HG03025 (cell line): ENCODE data around the gene GNB1.
"Not testable (repeated sequence)": the region's sequence is repeated elsewhere in the genome, so short reads cannot be mapped to it uniquely, and the experiment has no call there.

Experiments
- ATAC-seq: cut with Tn5 transposase; IDR thresholded peaks from one replicate; pipeline ENCODE4 v1.9.1; 2021; ENCODE audit warnings: mild to moderate bottlenecking, moderate library complexity; ENCODE audit not compliant: unreplicated experiment, low FRiP score

Gene GNB1

DNA sequence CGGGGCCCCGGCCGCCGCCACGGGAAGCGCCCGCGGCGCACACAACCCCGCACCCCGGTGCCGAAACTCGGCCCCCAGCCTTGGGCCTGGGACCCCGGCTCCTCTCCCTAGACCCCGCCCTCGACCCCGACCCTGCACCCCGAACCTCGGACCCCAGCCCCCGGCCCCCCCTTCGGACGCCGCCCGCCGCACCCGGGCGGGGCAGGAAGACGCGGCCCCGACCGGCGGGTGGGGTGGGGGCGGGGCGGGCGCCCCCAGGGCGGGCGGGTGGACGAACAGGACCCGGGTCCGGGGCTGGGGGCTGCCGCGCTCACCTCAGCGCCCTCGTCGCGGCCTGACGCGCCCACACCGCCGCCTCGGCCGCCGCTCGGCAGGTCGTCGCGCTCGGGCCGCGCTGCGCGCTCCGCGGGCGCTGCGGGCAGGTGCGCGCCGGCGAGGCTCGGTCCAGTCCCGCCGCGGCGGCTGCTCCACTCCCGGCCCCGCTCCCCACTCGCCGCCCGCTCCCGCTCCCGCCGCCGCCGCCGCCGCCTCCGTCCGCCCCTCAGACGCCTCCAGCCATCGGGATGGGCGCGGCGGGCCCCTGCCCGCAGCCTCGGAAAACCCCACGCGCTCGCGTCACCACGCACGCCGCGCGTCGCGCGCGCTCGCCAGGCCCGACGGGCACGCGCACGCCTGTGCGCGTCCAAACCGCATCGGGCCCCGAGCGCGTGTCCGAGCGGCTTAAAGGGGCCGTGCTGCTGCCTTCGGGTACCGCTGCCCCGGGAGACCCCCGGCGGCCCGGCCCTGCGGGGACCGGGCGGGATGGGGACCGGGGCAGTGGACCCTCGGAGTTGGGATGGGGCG lies at the start of gene GNB1:
TSS of gene GNB1 (minus strand) at position 582 of the 843 bp plus-strand sequence. CDS start 65,634 bp downstream, outside the sequence.
- peak; percentile 59 for ATAC-seq

GRCh38 chr1:1940123-1940425 lies 49.2 kb upstream of the GNB1 start:
- ATAC-seq = no peak

- no peak for ATAC-seq
These were observed 48.6 kb upstream of the GNB1 start for GRCh38 chr1:1939296-1940122.

DNA sequence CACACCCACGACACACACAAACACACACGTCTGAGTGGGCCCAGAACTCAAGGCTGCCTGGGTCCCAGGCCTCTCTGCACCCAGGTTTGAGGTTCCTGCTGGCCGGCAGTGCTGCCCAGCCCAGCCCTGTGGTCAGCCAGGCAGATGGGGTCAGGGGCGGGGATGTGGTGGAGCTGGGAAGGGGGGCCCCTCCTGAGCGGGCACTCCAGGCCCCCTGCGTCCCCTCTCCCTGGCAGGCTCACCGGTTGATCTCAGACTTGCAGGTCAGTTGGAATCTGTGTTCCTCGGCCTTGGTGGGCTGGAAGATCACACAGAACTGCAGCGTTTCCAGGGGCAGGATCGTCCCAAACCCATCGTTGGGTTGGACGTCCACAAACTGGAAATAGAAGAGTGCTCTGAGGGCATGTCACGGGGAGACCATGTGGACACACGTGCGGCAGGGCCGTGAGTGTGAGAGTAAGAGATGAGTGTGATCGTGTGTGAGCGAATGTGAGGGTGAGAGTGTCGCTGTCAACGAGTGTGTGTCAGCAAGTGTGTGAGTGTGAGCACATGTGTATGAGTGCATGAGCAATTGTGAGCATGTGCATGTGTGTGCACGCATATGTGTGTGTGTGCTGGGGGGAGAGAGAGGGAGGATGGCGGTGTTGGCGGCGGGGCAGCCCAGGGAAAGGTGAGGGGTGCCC lies 47.9 kb upstream of the GNB1 start:
- no peak for ATAC-seq

GRCh38 chr1:1938276-1938573 lies 47.3 kb upstream of the GNB1 start:
- ATAC-seq = no peak

- ATAC-seq = no peak
These were observed 46.8 kb upstream of the GNB1 start for GRCh38 chr1:1937549-1938275.

GRCh38 chr1:1937061-1937460 lies 46.2 kb upstream of the GNB1 start:
- no peak for ATAC-seq

- not testable (repeated sequence) for ATAC-seq
These were observed 44.0 kb upstream of the GNB1 start for GRCh38 chr1:1934848-1935247.

DNA sequence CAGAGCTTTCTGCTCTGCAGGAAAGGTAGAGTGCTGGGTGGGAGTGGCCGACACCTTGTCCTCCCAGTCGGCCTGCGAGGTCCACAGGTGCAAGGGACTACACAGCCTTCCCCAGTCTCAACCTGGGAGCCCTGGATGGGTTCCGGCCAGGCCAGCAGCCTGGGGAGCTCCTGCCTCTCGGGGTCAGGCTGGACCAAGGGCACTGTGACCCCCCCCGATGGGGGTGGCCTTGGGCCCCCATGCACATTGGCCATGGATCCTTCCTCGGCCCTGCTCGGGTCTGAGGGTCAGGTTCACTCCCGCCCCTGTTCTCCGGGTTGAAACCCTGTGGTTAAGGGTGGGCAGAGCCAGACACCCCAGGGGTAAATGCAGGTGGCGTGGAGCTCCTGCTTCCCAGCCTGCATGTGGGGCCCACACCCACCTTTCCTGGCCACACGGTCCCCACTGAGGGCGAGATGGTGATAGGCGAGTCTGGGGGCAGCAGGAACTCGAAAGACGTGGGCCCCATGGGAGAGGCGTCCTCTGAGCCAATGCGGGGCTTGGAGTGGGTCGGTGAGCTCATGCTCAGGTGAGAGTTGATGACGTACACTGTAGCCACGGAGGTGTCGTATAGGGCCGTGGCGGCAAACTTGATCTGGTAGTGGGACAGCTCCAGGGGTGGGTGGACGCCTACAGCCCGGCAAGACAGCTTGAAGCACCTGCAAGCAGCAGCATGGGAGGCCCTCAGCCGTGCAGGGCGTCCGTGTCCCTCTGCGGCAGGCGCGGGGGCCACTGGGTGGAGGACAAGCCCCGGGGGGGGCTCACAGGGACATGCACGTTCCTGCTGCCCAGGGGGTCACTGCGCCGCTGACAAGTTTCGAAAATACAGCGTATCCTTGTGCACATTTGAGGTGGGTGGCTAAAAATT lies 39.0 kb upstream of the GNB1 start:
- ATAC-seq = no peak

DNA sequence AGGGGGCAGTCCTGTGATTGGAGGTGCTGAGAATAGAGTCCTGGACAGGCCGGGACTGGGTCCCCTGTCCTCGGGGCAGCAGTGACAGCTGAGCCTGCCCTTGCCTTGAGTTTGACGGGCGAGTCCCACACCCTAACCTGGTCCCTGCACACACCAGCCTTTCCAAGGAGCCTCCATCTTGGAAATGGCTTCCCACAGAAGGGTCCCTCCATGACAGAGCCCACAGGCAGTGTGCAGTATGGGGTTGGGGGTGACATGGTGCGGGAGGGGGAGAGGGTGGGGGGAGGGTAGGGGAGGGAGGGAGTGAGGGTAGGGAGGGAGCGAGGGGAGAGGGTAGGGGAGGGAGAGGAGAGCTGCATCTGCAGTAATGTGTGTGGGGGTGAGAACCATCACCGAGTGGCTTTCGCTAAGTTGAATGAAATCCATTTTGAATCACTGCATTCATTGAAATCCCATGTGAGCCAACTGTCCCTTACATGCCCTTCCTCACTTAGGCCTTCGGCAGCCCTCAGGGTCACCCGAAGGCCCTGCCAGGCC lies 38.3 kb upstream of the GNB1 start:
- no peak for ATAC-seq

DNA sequence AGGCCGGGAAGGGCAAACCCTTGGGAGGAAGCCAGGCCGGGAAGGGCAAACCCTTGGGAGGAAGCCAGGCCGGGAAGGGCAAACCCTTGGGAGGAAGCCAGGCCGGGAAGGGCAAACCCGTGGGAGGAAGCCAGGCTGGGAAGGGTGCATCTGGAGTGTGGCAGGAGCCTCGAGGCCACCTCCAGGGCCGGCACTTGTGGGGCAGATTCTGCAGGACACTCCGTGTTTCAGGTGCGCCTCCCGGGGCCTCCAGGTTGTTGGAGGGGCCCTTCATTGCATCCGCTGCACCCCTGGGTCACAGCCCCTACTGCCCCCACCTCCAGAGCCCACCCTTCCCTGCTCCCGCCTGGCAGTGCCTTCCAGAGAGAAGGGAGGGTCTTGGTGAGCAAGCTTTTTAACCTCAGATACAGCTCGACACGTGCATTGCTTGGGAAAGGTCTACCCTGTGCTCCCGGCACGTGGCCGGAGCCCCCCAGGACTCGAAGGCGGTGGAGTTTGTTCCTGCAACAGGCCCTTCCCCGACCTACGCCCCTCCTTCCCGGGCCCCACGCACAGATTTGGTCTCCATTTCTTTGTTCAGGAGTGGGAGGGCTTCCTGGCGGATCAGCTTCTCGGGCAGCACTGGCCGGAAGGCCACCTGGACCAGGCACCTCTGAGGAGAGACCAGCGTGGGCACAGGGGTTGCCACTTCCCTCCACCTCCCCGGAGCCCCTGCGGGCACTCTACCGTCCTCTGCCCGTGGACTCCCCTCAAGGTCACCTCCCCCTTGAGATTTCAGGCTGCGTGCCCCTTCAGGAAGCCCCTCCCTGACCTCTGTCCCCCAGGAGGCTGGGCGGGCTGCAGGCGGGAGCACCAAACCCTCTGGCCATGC lies 37.6 kb upstream of the GNB1 start:
- no peak for ATAC-seq

GRCh38 chr1:1927751-1928150 lies 36.9 kb upstream of the GNB1 start:
- no peak for ATAC-seq

DNA sequence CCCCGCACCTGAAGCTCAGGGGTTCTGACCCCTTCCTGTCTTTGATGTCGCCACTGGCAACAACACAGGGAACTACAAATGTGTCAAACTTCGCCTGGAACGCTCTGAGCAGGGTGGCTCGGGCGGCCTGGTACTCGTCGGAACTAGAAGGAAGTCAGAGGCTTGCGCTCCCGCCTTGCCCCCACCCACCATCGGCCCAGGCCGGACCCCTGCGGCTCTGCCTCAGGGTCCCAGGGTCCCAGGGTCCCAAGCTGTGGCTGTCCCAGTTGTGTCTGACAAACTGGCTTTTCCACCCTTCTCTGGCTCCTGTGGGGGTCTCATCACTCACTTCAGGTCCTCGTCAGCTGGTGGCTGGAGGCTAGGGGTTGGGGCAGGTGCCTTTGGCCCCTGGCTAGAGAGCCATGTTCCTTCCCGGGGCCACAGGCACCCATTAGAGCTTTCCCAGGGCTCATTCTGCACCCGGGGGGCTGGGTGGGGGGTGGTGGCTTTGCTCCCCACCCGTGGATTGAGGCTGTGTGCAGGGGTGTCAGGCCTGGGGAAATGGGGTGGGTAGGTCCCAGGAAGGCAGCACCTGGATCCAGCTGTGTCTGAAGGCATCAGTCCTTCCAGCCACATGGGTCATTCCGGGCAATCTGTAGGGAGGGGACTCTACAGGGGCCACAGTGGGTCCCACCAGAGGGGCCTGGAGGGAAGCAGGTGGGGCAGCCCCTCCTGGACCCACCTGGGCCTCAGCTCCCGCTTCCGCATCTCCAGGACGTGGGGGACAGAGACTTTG lies 36.2 kb upstream of the GNB1 start:
- no peak for ATAC-seq

GRCh38 chr1:1926346-1926811 lies 35.5 kb upstream of the GNB1 start:
- no peak for ATAC-seq

DNA sequence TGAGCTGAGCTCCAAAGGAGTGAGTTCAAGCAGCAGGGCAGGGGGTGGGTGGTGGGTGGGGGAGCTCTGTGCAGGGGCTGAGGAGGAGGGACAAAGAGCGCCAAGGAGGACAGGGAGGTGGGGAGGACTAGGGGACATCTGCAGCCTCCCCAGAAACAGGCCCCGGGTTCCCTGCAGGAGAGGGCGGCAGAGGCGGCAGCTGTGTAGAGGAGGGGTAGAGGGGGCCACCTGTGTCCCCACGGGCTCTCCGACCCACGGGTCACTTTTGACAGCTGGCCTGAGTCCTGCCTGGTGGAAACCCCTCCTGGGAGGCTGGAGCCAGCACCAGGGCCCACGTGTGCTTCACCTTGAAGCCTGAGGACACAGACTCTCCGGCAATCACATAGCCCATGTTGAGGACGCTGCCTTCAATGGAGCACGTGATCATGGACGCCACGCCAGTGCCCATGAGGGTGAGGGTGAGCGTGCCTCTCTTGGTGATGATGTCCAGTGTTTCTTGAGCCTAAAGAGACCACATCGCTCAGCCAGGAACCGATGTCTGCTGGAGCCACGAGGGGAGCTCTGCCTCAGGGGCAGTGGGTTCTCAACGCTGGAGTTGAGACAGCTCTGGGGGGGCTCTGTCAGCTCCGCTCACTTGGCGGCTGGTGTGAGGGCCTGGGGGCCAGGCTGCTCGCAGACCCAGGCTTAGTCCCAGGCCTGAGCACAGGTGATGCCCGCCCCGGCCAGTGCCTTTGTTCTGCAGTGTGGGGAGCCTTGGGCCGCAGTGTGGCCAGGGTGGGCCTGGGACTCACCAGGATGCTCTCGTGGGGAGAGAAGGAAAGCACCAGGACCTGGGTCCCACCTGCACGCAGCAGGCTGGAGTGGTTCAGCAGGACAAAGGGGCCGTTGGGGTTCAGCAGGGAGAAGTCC lies 34.8 kb upstream of the GNB1 start:
- ATAC-seq = no peak

GRCh38 chr1:1924849-1925248 lies 34.0 kb upstream of the GNB1 start:
- no peak for ATAC-seq

DNA sequence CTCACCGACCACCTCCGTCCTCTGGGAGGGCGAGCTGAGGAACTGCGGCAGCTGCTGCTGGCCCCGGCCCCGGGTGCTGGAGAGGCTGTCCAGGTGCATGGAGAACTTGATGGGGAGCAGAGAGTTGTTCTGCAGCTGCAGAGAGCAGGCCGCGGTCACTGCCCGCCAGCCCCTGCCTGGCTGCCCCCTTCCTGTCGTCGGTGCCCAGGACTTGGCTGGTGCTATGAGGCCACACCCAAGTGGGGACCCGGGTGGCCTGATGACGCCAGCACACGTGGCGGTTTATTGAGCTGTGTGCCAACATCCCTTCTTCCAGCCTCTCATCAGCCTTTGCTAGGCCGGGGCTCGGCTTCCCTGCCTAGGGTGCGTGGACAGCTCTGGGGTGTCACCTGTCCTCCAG lies 33.5 kb upstream of the GNB1 start:
- no peak for ATAC-seq
